Stomach (tissue), 9 donors: Measurements from ENCODE around the gene IQCF6. TPM values are rescaled to one million over a fixed set of nuclear protein-coding genes. Genes with fewer than 3 reads are reported as not detected.
"Not testable (repeated sequence)": the region's sequence is repeated elsewhere in the genome, so short reads cannot be mapped to it uniquely, and the experiment has no call there.

Experiments used
- DNase-seq, 2 donors: peaks; one replicate each; pipeline versions ENCODE4 v3.0.0 to v3.0.0-alpha.2; 2013 to 2019
- H3K27ac ChIP-seq, 5 donors: fragments of 200-600 bp in 4 of 5; sonication (generic) in 4 of 5; one replicate each; pipeline ENCODE4 v1.5.1; 2013 to 2019; ENCODE audit warnings: mild to moderate bottlenecking in 1 of 5, moderate library complexity in 1 of 5
- H3K27me3 ChIP-seq, 3 donors: fragments of 200-600 bp; sonication (generic); one replicate each; pipeline ENCODE4 v1.5.1; 2017 to 2019; ENCODE audit warnings: mixed run types in 1 of 3
- H3K36me3 ChIP-seq, 4 donors: fragments of 200-600 bp; sonication (generic); 1 replicate in 3 of 4; 2 replicates in 1 of 4; pipeline ENCODE4 v1.5.1; 2016 to 2019
- H3K4me1 ChIP-seq, 4 donors: fragments of 200-600 bp; sonication (generic); one replicate each; pipeline ENCODE4 v1.5.1; 2016 to 2019
- H3K4me3 ChIP-seq, 4 donors: fragments of 200-600 bp; sonication (generic) in 3 of 4; one replicate each; pipeline ENCODE4 v1.5.1; 2016 to 2019; ENCODE audit warnings: mild to moderate bottlenecking in 1 of 4
- H3K9me3 ChIP-seq, 4 donors: fragments of 200-600 bp; sonication (generic); one replicate each; pipeline ENCODE4 v1.5.1; 2016 to 2019
- EP300 ChIP-seq: sonication (generic); formaldehyde crosslinking; IDR thresholded peaks from one replicate; pipeline ENCODE4 v1.6.1; 2017; ENCODE audit warnings: antibody characterized with exemption
- POLR2A ChIP-seq, 4 donors: fragments of 450-650 bp; IDR thresholded peaks; one replicate each; pipeline ENCODE4 v1.6.1; 2016; ENCODE audit warnings: antibody characterized with exemption in 4 of 4, control low read depth in 2 of 4, mild to moderate bottlenecking in 1 of 4, moderate library complexity in 1 of 4
- POLR2AphosphoS5 ChIP-seq, 3 donors: sonication (generic); formaldehyde crosslinking; IDR thresholded peaks; one replicate each; pipeline ENCODE4 v1.6.1; 2016; ENCODE audit warnings: antibody characterized with exemption in 3 of 3
- WGBS, 5 donors: extraction: QIAGEN DNeasy Blood & Tissue Kit in 3 of 5; methylation state at CpG; one replicate each; pipeline versions ENCODE4 v1.1.5 to v1.1.7; 2013 to 2018; 5-methylcytosine and 5-hydroxymethylcytosine counted together
- intact Hi-C: fragments of 100-400 bp; cut with DNase I; formaldehyde crosslinking; loops from one replicate; pipeline ENCODE4 v1.15.1; 2023; ENCODE audit warnings: low total_unique reads
- polyA plus RNA-seq, 3 donors: library from polyadenylated mRNA; stranded (reverse); fragments of 200-250 nt; gene quantifications; one replicate each; pipeline ENCODE4 v1.2.3, GENCODE V29; 2013
- total RNA-seq, 5 donors: library from RNA; depleted of rRNA; stranded (reverse); fragments of >200 nt; gene quantifications; one replicate each; pipeline versions ENCODE4 v1.1.0 to v1.2.3, GENCODE V29; 2014 to 2016
- TF ChIP-seq, protein P1 (sequence below), 7 experiments: fragments of 450-650 bp in 4 of 7; fragments of 200-600 bp in 3 of 7; sonication (generic) in 3 of 7; IDR thresholded peaks; one replicate each; pipeline ENCODE4 v1.5.1; 2016 to 2019; ENCODE audit warnings: antibody characterized with exemption in 7 of 7, control low read depth in 2 of 7, mild to moderate bottlenecking in 1 of 7
- donor health status: healthy with polysubstance abuse.
- donor health status: Bipolar disorder and iron deficiency.
- donor health status: healthy.

Gene IQCF6
- total and polyA plus RNA-seq, 8 donors = not detected

DNA sequence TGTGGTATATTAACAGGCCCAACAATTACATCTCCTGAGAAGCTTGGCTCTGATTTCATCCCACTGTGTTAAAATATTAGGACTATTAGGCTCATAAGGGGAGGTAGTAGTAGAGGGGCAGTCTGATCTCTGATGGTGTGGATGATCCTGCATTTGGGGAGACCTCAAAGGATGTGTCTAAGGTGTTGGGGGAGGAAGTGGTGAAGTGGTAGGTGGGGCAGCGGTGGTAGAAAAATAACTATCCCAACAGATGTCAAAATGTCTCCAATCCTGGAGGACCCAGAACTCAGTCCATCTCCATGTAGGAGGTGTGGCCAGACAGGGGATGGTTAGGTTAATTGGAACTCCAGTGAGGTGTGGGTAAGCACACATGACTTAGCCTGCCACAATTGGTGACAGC lies 10.4 kb upstream of the IQCF6 start:
- Histone ChIP-seq H3K9me3 (no peaks in the 10 kb centered on the region), H3K27ac (no peak overlapping the region), H3K36me3 (no peaks in the 10 kb centered on the region), H3K4me3 (no peak overlapping the region), H3K27me3 (no peaks in the 10 kb centered on the region), H3K4me1 (no peaks in the 10 kb centered on the region)
- intact Hi-C loops = no loop called here
- 74 to 96% (median 80%) methylated on average over 1 of the region's 1 CpG for WGBS, 5 donors
- no peak for TF ChIP-seq POLR2A (IDR thresholded peaks at IDR 0.05)
- TF ChIP-seq, protein P1, sequence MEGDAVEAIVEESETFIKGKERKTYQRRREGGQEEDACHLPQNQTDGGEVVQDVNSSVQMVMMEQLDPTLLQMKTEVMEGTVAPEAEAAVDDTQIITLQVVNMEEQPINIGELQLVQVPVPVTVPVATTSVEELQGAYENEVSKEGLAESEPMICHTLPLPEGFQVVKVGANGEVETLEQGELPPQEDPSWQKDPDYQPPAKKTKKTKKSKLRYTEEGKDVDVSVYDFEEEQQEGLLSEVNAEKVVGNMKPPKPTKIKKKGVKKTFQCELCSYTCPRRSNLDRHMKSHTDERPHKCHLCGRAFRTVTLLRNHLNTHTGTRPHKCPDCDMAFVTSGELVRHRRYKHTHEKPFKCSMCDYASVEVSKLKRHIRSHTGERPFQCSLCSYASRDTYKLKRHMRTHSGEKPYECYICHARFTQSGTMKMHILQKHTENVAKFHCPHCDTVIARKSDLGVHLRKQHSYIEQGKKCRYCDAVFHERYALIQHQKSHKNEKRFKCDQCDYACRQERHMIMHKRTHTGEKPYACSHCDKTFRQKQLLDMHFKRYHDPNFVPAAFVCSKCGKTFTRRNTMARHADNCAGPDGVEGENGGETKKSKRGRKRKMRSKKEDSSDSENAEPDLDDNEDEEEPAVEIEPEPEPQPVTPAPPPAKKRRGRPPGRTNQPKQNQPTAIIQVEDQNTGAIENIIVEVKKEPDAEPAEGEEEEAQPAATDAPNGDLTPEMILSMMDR (IDR thresholded peaks at IDR 0.05) = no peak
- no peak for TF ChIP-seq POLR2AphosphoS5 (IDR thresholded peaks at IDR 0.05)
- no peak for TF ChIP-seq EP300
- no peak for DNase-seq

DNA sequence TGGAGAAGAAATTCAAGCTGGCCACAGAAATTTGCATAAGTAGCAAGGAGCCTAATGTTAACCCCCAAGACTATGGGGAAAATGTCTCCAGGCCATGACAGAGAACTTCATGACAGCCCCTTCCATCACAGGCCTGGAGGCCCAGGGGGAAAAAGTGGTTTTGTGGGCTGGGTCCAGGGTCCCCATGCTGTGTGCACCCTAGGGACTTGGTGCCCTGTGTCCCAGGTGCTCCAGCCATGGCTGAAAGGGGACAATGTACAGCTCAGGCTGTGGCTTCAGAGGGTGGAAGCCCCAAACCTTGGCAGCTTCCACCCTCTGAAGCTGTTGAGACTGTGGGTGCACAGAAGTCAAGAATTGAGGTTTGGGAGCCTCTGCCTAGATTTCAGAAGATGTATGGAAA lies 8.5 kb upstream of the IQCF6 start:
- H3K27me3 ChIP-seq, H3K36me3 ChIP-seq, H3K9me3 ChIP-seq, H3K4me3 ChIP-seq, intact Hi-C loops, DNase-seq, H3K4me1 ChIP-seq, H3K27ac ChIP-seq: not testable (repeated sequence)

DNA sequence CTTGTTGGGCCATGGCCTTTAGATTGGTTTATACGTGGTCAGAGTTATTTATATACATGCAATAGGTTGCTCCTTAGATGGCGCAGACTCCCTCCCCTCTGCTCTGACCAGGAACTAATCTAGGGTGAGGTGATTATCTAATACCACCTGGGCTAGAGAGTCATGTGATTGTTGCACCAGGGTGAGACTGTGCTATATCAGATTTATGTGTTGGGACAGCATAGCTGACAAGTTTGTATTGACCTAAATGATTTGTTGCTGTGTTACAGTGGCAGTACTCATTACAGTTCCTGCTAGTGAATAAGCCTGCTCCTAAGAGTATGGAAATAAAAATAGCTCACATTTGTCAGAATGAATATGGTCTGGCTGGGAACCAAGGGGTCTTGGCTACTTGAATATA lies 7.2 kb upstream of the IQCF6 start:
- intact Hi-C loops = no loop called here
- no peaks in the 10 kb centered on the region for H3K9me3 ChIP-seq
- DNase-seq = peak in 1 of 2 donors; percentile 42
- H3K27ac ChIP-seq = no peak overlapping the region
- H3K4me1 ChIP-seq = no peaks in the 10 kb centered on the region
- TF ChIP-seq, protein P1 (IDR thresholded peaks at IDR 0.05) = no peak
- no peak for TF ChIP-seq EP300
- no peak for TF ChIP-seq POLR2AphosphoS5 (IDR thresholded peaks at IDR 0.05)
- TF ChIP-seq POLR2A (IDR thresholded peaks at IDR 0.05) = no peak
- no peak overlapping the region for H3K4me3 ChIP-seq
- 35 to 54% (median 41%) methylated on average over 2 of the region's 2 CpGs for WGBS, 5 donors
- no peaks in the 10 kb centered on the region for H3K36me3 ChIP-seq
- H3K27me3 ChIP-seq = no peaks in the 10 kb centered on the region

DNA sequence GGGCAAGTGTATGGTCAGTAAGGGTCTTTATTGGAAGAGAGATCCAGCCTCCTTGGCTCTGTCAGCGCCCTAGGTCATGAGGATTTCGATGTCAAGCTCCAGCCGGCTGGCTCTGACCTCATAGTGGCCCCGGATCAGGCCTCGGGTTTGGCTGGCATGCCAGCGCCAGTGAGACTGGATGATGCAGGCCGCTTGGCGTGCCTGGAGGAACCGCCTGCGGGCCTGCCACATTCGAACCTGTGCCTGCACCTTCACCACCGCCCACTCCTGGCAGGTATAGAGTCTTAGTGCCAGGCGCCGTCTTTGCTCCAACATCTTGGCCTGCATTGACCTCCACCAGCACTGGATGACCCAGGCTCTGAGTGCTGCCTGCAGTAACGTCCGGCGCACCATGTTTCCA lies 483 bp downstream of the IQCF6 start:
- DNase-seq = no peak
- no peak for TF ChIP-seq POLR2AphosphoS5 (IDR thresholded peaks at IDR 0.05)
- TF ChIP-seq POLR2A (IDR thresholded peaks at IDR 0.05) = no peak
- no peak for TF ChIP-seq EP300
- TF ChIP-seq, protein P1 (IDR thresholded peaks at IDR 0.05) = no peak
- H3K36me3 ChIP-seq = no peaks in the 10 kb centered on the region
- H3K4me1 ChIP-seq = no peaks in the 10 kb centered on the region
- H3K9me3 ChIP-seq = no peaks in the 10 kb centered on the region
- 92 to 96% (median 94%) methylated on average over 16 to 17 of the region's 17 CpGs for WGBS, 5 donors
- intact Hi-C loops = no loop called here
- peaks cover 0 to 15% (median 0%) of the 10 kb centered on the region in 3 donors for H3K27me3 ChIP-seq
- H3K27ac ChIP-seq = no peak overlapping the region
- no peak overlapping the region for H3K4me3 ChIP-seq

DNA sequence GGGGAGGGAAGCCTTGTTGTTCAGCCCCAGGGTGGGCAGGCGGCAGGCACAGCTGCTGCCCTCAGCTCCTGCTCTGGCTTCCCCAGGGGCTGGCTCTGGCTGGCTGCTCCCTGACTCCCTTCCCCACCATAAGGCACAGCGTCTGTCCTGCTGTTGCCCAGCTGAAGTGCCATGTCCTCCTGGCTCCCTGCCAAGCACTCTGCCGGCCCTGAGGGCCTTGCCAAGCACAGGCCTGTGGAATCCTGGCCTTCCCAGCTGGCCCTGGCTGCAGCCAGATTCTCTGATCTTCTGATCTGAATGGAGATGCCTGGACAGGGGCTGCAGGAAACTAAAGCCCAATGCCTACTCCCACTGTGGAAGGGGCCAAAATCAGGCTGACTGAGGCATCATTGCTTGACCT lies 1.1 kb downstream of the IQCF6 start:
- DNase-seq = peak; percentile 31 to 68
- TF ChIP-seq POLR2AphosphoS5 (IDR thresholded peaks at IDR 0.05) (no peak), POLR2A (IDR thresholded peaks at IDR 0.05) (no peak), EP300 (no peak)
- TF ChIP-seq, protein P1 (IDR thresholded peaks at IDR 0.05) = no peak
- intact Hi-C loops = no loop called here
- H3K36me3 ChIP-seq = no peaks in the 10 kb centered on the region
- no peaks in the 10 kb centered on the region for H3K4me1 ChIP-seq
- no peak overlapping the region for H3K4me3 ChIP-seq
- WGBS, 5 donors = 17 to 50% (median 38%) methylated on average over 2 to 3 of the region's 3 CpGs
- H3K9me3 ChIP-seq = no peaks in the 10 kb centered on the region
- H3K27ac ChIP-seq = no peak overlapping the region
- H3K27me3 ChIP-seq = peaks cover 0 to 15% (median 0%) of the 10 kb centered on the region in 3 donors
